Testis (tissue), 2 donors: ENCODE measurements around the gene FARP1.

Experiments used
- POLR2A ChIP-seq: fragments of 450-650 bp; IDR thresholded peaks from one replicate; pipeline ENCODE4 v1.6.1; 2017; ENCODE audit warnings: antibody characterized with exemption, mild to moderate bottlenecking, moderate library complexity
- TF ChIP-seq, protein P1 (sequence below), 3 experiments: fragments of 450-650 bp in 2 of 3; fragments of 200-600 bp in 1 of 3; sonication (generic) in 1 of 3; IDR thresholded peaks; one replicate each; pipeline ENCODE4 v1.5.1; 2016 to 2019; ENCODE audit warnings: antibody characterized with exemption in 3 of 3, mild to moderate bottlenecking in 2 of 3, moderate library complexity in 1 of 3

DNA sequence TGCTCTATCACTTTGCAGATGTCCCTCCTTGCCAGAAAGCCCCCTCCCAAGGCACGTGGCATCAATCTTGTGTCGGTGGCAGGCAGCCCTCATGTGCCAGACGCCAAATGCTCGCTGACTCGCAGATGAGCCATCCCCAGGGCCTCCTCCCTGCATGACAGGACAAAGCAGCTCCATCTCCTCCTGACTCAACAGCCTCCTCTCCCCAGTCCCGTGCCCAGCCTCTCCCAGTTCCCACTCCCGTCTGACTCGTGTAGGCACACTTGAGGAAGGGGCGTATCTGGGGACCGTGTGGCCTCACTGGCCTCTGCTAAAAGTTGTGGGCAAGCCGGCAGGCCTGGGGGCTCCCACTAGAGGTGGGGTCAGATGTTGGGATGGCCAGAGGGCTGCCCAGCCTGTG lies 300.4 kb downstream of the FARP1 start:
- TF ChIP-seq, protein P1, sequence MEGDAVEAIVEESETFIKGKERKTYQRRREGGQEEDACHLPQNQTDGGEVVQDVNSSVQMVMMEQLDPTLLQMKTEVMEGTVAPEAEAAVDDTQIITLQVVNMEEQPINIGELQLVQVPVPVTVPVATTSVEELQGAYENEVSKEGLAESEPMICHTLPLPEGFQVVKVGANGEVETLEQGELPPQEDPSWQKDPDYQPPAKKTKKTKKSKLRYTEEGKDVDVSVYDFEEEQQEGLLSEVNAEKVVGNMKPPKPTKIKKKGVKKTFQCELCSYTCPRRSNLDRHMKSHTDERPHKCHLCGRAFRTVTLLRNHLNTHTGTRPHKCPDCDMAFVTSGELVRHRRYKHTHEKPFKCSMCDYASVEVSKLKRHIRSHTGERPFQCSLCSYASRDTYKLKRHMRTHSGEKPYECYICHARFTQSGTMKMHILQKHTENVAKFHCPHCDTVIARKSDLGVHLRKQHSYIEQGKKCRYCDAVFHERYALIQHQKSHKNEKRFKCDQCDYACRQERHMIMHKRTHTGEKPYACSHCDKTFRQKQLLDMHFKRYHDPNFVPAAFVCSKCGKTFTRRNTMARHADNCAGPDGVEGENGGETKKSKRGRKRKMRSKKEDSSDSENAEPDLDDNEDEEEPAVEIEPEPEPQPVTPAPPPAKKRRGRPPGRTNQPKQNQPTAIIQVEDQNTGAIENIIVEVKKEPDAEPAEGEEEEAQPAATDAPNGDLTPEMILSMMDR (IDR thresholded peaks at IDR 0.05), result no peak
- TF ChIP-seq POLR2A, result no peak
